Endometrium (tissue), 2 donors: Measurements from ENCODE around the gene TBX15.

Experiments used
- FAIRE-seq: peaks from 2 replicates; lab custom pipeline; 2012; peaks lifted over from hg19 to GRCh38; lab: Jason Lieb, UNC
- donor health status: control.
- donor health status: control.

The TBX15 gene

DNA sequence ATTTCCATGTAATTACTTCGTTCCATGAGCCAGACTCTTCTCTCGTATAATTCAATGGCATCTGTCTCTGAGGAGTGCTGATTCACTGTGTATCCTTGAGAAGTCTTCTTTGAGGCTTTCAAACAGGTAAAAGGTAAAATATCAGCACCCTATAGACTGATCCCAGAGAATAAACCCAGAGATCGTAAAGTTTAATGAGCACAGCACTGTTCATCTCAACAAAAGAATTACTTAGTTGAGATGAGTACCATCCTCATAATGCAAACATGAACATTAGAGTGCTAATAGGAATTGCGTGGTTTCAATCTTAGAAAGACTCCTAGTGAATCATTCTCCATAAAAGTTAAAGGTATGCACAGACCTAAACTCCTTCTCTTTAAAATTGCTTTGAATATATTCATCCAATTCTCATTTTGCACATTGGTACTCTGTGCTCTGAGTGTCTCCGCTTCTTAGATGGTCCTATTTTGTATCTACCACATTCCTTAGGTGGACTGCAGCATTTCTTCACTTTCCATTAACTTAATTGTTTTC lies 97.2 kb downstream of the TBX15 start:
- no peak for FAIRE-seq

DNA sequence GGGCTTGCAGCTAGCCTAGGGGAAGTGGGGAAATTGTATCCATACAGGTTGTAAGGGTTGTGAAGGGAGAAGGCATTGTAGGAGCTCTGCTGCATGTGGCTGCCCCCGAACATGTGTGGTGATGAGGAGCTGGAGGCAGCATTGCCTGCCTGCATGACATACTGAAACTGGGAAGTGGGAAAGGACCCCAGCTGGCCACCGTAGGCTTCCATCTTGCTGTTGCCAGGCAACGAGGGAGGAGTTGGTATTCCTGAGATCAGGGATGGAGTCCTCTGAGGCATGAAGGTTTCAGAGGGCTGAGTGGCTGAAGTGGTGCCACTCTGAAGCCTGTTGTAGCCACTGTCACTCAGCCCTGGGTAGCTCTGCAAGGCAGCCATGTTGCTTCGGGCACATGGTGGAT lies 103.2 kb downstream of the TBX15 start:
- no peak for FAIRE-seq

DNA sequence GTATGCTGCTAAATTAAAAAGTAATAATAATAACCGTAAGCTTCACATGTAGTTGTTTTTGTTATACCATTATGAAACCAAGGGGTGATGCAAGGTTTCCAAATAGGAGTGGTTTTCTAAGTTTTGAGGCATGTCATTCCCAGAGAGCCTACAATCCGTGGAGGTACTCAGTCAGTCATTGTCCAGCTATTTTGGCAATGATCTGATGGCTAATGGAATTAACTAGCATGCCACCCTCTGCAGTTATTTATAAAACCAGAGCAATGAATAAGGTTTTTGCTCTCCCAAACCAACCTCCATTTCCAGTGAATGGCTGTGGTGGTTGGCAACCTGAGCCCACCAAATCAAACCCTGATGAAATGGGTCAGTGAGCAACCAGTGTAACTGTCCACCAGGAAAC lies 106.4 kb downstream of the TBX15 start:
- no peak for FAIRE-seq

DNA sequence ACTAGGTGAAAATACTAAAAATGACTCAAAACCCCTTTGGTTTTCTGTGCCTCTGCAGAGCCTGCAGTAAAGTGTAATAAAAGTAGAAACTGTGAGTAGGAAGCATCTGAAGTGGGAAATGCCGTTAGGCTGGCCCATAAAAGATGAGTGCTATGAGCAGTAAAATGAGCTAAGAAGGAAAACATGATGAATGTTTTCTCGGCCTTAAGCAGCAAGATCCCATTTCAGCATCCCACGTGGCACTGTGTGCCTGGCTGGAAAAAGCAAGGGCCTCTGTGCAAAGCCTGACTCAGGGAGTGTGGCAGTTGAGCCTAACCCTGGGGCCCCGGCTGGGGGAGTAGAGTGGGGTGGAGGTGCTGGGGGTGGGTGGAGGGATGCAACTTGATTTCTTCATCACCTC lies 109.5 kb downstream of the TBX15 start:
- no peak for FAIRE-seq

DNA sequence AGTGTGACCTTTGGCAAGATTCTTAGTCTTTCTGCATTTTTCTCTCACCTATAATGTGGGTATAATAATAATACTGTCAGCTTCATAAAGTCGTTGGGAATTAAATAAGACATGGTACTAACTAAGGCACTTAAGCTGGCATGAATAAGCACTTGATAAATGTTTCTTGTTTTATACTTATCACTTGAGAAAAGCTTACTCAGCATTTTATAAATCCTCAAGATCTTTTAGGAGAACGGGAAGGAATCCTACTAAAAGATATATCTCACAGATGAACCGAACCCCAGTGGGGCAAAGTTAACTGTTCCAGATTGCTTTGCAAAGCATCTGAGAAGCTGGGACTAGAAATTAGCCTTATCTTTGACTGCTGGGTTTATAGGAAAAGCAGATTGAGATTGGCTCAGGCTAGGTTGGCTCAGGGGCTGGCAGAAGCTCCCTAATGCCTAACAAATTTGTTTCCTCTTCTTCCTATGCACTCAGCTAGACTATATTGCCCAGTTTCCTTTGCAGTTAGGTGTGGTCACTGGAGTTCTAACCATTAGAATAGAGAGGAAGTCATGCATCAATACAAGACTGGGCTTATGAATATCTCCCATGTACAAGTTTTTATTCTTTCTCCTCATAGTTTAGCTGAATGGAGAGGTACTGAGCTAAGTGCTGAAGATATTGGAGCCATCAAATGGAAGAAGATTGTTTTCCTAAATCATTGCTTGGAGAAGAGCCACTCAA lies 110.3 kb downstream of the TBX15 start:
- FAIRE-seq = no peak

DNA sequence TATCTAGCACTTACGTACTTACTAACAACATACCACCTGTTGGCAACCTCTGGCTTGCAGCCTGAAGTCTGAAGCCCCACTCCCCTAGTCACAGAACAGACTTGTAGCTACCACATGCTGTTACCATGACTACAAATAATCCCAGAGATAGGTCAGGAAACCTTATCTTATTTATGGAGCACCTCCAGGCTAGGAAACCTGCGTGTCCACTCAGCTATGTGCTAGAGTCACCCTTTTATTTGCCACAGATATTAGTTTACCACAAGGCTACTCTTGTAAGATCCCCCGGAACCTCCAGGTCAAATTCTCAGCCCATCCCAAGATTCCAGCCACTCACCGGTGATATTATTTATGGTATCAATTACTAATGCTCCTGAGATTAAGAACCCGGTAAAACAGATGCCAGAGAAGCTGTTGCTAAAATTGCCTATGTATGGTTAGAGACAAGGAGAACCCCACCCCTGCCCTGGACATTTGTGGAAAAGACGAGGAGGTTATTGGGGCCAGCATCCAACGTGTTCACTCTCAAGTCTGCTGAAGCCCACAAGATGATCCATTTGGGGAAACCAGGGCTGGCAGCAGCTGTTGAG lies 116.5 kb downstream of the TBX15 start:
- no peak for FAIRE-seq

DNA sequence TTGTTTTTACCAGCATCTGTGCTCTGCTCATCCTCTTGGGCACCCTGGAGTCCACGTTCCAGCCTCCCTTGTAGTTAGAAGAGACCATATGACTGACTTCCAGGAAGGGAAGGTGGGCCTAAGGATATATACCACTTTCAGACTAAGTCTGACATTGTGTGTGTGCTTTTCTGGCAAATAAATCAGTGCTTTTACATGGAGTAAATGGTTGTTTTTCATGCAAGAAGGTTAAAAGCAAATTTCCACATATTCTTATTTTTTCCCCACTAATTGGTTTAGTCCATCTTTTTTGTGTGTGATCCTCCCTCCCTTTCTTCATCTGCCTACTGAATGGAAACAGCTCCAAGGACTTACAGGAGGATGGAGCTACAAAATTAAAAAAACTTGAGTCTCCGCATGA lies 119.8 kb downstream of the TBX15 start:
- no peak for FAIRE-seq

DNA sequence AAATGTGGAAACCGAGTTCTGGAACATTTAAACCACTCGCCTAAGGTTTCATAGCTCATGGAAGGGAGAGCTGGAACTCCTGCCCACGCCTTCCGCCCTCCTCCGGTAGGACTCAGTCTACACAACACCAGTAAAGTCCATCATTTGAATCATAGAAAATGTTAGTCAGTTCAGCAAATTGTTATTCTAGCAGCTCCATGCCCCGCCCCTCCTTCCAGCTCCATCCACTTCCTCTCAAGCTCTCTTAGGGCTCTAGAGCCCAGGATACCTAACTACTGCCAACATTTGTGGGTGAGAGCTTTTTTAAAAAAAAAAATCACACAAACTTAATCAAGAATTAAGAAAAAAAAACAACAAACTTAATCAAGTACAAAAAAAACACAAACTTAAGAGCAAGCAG lies 121.8 kb downstream of the TBX15 start:
- FAIRE-seq = no peak

DNA sequence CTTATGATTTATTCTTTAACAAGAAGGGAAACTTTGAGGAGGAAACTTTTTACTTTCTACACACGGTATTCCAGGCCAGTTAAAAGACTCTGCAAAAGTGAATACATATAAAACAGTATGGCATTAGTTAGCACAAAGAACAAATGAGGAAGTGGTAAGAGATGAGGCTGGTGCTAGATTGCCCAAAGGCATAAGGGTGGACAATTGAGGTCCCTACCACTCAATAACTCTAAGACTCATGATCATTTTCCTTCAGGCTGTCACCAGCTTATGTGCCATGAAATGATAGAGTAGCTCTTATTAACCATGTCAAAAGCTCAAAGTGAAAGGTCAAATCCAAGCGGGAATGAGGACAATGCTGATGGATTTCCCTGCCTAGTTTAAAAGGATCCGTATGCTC lies 124.5 kb downstream of the TBX15 start:
- FAIRE-seq = no peak

DNA sequence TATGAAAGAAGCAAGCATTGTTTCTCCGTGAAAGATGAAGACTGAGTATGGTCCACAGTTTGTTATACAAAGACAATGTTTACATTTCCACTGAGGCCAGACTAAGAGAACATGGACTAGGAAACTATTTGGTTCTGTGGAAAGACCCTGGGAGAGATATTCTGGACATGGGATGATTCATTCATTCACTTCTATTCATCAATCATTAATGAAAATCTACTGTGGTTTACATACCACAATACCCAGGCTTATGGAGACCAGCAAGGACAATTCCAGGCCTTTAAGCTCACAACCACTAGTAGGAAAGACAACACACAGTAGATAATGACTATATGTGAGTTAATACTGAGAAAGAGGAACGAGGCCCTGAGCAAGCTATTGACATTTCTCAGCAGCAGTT lies 125.4 kb downstream of the TBX15 start:
- FAIRE-seq = no peak

DNA sequence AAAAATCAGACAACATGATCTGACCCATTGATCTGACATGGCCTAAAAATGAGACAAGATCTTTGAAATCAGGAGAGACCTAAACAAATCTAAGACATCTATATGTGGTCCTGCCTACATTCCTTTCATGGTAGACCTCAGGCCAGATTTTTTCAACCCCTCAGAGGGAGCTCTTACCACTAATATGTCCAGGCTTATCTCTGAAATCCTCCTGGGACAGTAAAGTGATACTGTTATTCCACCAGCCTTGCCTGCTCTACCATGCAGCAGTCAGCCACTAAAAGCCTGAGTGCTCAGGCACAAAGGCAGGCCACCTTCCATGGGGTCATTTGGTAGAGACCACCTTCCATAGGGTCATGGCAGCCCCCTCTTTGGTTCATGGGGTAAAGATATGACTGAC lies 126.9 kb downstream of the TBX15 start:
- no peak for FAIRE-seq

DNA sequence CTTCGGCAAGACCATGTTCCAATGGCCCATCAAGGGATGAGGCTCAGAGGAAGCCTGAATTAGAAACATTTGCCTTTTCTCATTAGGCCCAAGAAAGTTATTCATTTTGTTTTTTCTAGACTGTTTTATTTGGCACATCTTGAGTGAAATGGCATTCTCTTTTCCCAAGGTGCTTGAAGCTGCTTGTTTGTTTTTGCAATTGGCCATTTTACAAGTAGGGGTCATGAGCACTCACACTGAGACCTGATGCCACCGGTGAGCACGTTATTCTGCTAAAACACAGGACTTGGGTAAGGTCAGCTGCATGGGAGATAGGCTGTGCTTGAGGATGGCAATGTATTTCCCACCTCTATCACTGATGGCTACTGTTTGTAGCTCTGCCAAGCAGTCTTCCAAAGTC lies 128.1 kb downstream of the TBX15 start:
- no peak for FAIRE-seq

DNA sequence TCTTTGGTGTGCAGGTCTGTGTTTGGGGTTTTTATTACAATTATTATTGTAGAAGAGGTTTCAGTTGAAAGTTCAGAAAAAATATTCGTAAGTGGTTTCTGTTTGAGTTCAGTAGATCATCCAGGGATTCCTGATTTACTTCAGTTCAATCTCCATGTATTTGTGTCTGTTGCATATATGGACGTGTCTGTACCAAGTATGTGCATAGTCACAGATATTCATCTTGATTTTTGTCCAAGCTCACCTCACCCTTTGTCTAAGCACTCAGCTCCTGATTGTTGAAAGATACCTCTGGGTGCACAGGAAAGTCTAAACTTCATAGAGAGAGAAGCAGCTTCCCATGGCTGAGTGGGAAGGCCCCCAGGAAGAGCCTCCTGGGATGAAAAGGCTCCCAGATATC lies 141.7 kb downstream of the TBX15 start:
- no peak for FAIRE-seq

DNA sequence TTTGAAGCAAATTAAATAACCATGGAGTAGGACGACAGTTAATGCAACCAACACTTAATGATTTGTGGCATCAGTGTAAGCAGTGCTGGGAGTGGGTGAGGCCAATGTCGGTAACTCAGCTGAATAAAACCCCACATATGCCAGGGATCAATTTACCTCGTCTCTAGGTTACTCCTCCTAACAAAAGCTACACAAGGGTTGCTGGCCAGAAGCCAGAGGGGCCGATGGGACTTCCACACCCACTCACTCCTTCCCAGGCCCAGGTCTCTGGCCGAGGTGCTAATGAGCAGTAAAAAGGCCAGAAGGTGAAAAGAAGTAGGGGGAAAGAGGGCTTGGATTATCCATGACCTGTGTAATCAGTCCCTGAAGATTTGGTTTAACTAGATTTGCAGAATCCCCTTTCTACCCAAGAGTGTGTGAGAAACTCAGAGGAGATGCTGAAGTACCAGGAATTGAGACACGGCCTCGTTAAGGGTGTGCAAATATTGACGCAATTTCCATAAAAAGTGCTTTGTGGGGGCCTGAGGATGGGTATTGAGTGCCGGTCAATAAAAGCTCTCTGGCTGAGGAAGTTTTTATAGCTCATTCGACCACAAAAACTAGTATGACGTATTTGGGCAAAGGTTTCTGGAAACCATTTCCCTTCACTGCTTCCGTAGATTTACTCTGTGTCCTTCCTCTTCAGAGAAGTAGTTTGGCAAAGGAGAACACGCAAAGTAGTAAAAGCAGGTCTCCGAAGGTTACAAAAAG lies 145.5 kb downstream of the TBX15 start:
- FAIRE-seq = no peak

DNA sequence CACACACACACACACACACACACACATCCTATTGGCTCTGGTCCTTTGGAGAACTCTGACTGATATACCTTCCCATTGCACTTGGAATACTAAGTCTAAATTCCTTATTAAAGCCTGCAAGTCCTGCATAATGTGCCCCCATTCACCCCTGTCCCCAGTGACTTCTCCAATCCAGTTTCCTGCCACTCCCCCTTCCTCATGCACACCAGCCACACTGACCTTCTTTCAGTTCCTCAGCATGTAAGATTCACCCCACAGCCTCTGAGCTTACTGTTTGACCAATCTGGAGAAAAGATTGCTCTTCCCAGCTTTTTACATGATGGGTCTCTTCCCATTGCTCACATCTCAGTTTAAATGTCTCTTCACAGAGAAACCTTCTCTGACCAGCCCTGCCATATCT lies 146.6 kb downstream of the TBX15 start:
- no peak for FAIRE-seq
